H1 (cell line): ENCODE measurements around the gene WNK2. TPM values are rescaled to one million over a fixed set of nuclear protein-coding genes. Genes with fewer than 3 reads are reported as not detected.

Experiments used
- CTCF ChIA-PET: fragments of 300-600 bp; sonication (Branson Sonifier 250); formaldehyde crosslinking; loops from one replicate; lab custom pipeline; 2021; ENCODE audit not compliant: partially characterized antibody; lab: Charles Lee
- POLR2A ChIA-PET: fragments of 300-600 bp; sonication (Branson Sonifier 250); formaldehyde crosslinking; loops from one replicate; lab custom pipeline; 2021; ENCODE audit warnings: inconsistent platforms; ENCODE audit not compliant: partially characterized antibody; lab: Charles Lee
- DNase-seq, 2 experiments: peaks; one replicate each; pipeline versions ENCODE4 v3.0.0 to v3.0.0-alpha.2; 2010 to 2022; ENCODE audit warnings: low spot score in 2 of 2, low read depth in 1 of 2, mixed read lengths in 1 of 2
- FAIRE-seq: peaks from 2 replicates; lab custom pipeline; 2011; peaks lifted over from hg19 to GRCh38; lab: Jason Lieb, UNC
- H2AFZ ChIP-seq: 2 replicates; pipeline ENCODE4 v1.8.1; 2012; ENCODE audit warnings: low read length, inconsistent platforms
- H2AK5ac ChIP-seq: 2 replicates; pipeline ENCODE4 v1.6.1; 2013; ENCODE audit warnings: low read depth, low read length
- H2BK120ac ChIP-seq: replicated peaks from 2 replicates; pipeline ENCODE3; 2013; ENCODE audit warnings: low read depth, low read length, inconsistent platforms
- H2BK12ac ChIP-seq: 2 replicates; pipeline ENCODE4 v1.6.1; 2013; ENCODE audit warnings: low read depth, low read length
- H2BK15ac ChIP-seq: 2 replicates; pipeline ENCODE4 v1.6.1; 2013; ENCODE audit warnings: low read length
- H2BK20ac ChIP-seq: 2 replicates; pipeline ENCODE4 v1.6.1; 2013; ENCODE audit warnings: low read length
- H2BK5ac ChIP-seq: 2 replicates; pipeline ENCODE4 v1.6.1; 2013; ENCODE audit warnings: low read depth, low read length
- H3K14ac ChIP-seq: 2 replicates; pipeline ENCODE4 v1.6.1; 2013; ENCODE audit warnings: inconsistent platforms; ENCODE audit not compliant: insufficient read length
- H3K18ac ChIP-seq: 2 replicates; pipeline ENCODE4 v1.6.1; 2013; ENCODE audit warnings: low read length; ENCODE audit errors: extremely low read depth
- H3K23ac ChIP-seq: 2 replicates; pipeline ENCODE4 v1.6.1; 2013; ENCODE audit warnings: inconsistent platforms; ENCODE audit not compliant: insufficient read length
- H3K23me2 ChIP-seq: 2 replicates; pipeline ENCODE4 v1.6.1; 2013; ENCODE audit warnings: low read depth, low read length
- H3K27ac ChIP-seq: 2 replicates; pipeline ENCODE4 v1.6.1; 2011; ENCODE audit warnings: low read depth, low read length, inconsistent platforms
- H3K27me3 ChIP-seq, 4 experiments: replicated peaks in 1 of 4; 1 replicate in 1 of 4; 2 replicates in 3 of 4; pipeline versions ENCODE4 v1.6.1 to v1.8.1; 2011 to 2013; ENCODE audit warnings: low read length in 3 of 4, mild to moderate bottlenecking in 3 of 4, inconsistent platforms in 2 of 4, mixed read lengths in 2 of 4, moderate library complexity in 1 of 4; ENCODE audit not compliant: control insufficient read depth in 3 of 4, insufficient read depth in 3 of 4; ENCODE audit errors: extremely low read depth in 1 of 4
- H3K36me3 ChIP-seq, 4 experiments: 2 replicates each; pipeline versions ENCODE4 v1.6.1 to v1.8.1; 2011 to 2013; ENCODE audit warnings: mild to moderate bottlenecking in 4 of 4, low read length in 3 of 4, moderate library complexity in 2 of 4, control low read depth in 1 of 4, inconsistent platforms in 1 of 4; ENCODE audit not compliant: insufficient read depth in 4 of 4, control insufficient read depth in 2 of 4
- H3K4ac ChIP-seq: replicated peaks from 2 replicates; pipeline ENCODE3; 2013; ENCODE audit warnings: low read length, low read depth, mixed read lengths, inconsistent platforms; ENCODE audit not compliant: insufficient read length
- H3K4me1 ChIP-seq, 4 experiments: replicated peaks in 1 of 4; 1 replicate in 1 of 4; 2 replicates in 3 of 4; pipeline versions ENCODE4 v1.6.1 to v1.8.1; 2011 to 2013; ENCODE audit warnings: low read length in 3 of 4, inconsistent platforms in 2 of 4, mixed read lengths in 1 of 4; ENCODE audit not compliant: insufficient read depth in 4 of 4, control insufficient read depth in 3 of 4
- H3K4me2 ChIP-seq, 2 experiments: 2 replicates each; pipeline versions ENCODE4 v1.6.1 to v1.8.1; 2011 to 2013; ENCODE audit warnings: low read depth in 2 of 2, low read length in 2 of 2, control low read depth in 1 of 2, inconsistent platforms in 1 of 2, mild to moderate bottlenecking in 1 of 2; ENCODE audit not compliant: insufficient read depth in 1 of 2
- H3K4me3 ChIP-seq, 4 experiments: fragments of 200-600, 300-600 bp in 1 of 4; sonication (generic), shearing (Covaris generic), sonication (Bioruptor Twin) in 1 of 4; 2 replicates each; pipeline versions ENCODE4 v1.5.1 to v1.8.1; 2011 to 2016; ENCODE audit warnings: low read length in 4 of 4, low read depth in 3 of 4, control low read depth in 2 of 4, inconsistent platforms in 2 of 4, mild to moderate bottlenecking in 2 of 4, mixed read lengths in 1 of 4, moderate library complexity in 1 of 4; ENCODE audit not compliant: insufficient read depth in 2 of 4; ENCODE audit errors: extremely low read depth in 1 of 4
- H3K56ac ChIP-seq: replicated peaks from 2 replicates; pipeline ENCODE3; 2013; ENCODE audit warnings: low read depth, mild to moderate bottlenecking, mixed read lengths, low read length, inconsistent platforms; ENCODE audit not compliant: insufficient read length
- H3K79me1 ChIP-seq: 2 replicates; pipeline ENCODE4 v1.6.1; 2013; ENCODE audit warnings: low read depth, low read length, control low read depth
- H3K79me2 ChIP-seq, 2 experiments: 2 replicates each; pipeline versions ENCODE4 v1.6.1 to v1.8.1; 2012 to 2013; ENCODE audit warnings: low read length in 2 of 2, mild to moderate bottlenecking in 2 of 2, inconsistent platforms in 1 of 2; ENCODE audit not compliant: insufficient read depth in 2 of 2, control insufficient read depth in 1 of 2
- H3K9ac ChIP-seq, 4 experiments: replicated peaks in 1 of 4; 1 replicate in 1 of 4; 2 replicates in 3 of 4; pipeline versions ENCODE4 v1.6.1 to v1.8.1; 2011 to 2013; ENCODE audit warnings: low read depth in 3 of 4, low read length in 3 of 4, control low read depth in 2 of 4, mild to moderate bottlenecking in 2 of 4, moderate library complexity in 2 of 4, inconsistent platforms in 1 of 4; ENCODE audit errors: extremely low read depth in 1 of 4
- H3K9me3 ChIP-seq, 2 experiments: 2 replicates each; pipeline versions ENCODE4 v1.6.1 to v1.8.1; 2012 to 2013; ENCODE audit warnings: mild to moderate bottlenecking in 2 of 2, moderate library complexity in 2 of 2, control low read depth in 1 of 2, inconsistent platforms in 1 of 2, low read depth in 1 of 2, low read length in 1 of 2, mixed read lengths in 1 of 2; ENCODE audit not compliant: insufficient read depth in 2 of 2
- H4K20me1 ChIP-seq, 2 experiments: replicated peaks in 1 of 2; 2 replicates each; pipeline versions ENCODE3 to v1.8.1; 2011 to 2013; ENCODE audit warnings: inconsistent platforms in 2 of 2, low read length in 2 of 2, mild to moderate bottlenecking in 1 of 2; ENCODE audit not compliant: insufficient read depth in 2 of 2, control insufficient read depth in 1 of 2
- H4K5ac ChIP-seq: 2 replicates; pipeline ENCODE4 v1.6.1; 2013; ENCODE audit warnings: low read length, low read depth, mixed read lengths, inconsistent platforms; ENCODE audit not compliant: insufficient read length
- H4K8ac ChIP-seq: 2 replicates; pipeline ENCODE4 v1.8.0; 2013; ENCODE audit warnings: mild to moderate bottlenecking, moderate library complexity, low read length, inconsistent platforms; ENCODE audit not compliant: insufficient read depth; ENCODE audit errors: extremely low read depth
- H4K91ac ChIP-seq: replicated peaks from 2 replicates; pipeline ENCODE3; 2013; ENCODE audit warnings: low read length, mixed read lengths, inconsistent platforms; ENCODE audit not compliant: insufficient read length
- ATF2 ChIP-seq: IDR thresholded peaks from 2 replicates; pipeline ENCODE4 v1.6.1; 2012; ENCODE audit warnings: low read length, inconsistent platforms
- ATF3 ChIP-seq: IDR thresholded peaks from 2 replicates; pipeline ENCODE4 v1.6.1; 2011; ENCODE audit warnings: low read depth, mild to moderate bottlenecking, low read length; ENCODE audit not compliant: insufficient read depth
- BRCA1 ChIP-seq: IDR thresholded peaks from 2 replicates; pipeline ENCODE4 v1.6.1; 2012; ENCODE audit warnings: low read depth, low read length, improper control_type of control experiment
- E2F6 ChIP-seq: IDR thresholded peaks from 2 replicates; pipeline ENCODE4 v1.6.1; 2012; ENCODE audit warnings: inconsistent platforms
- EZH2 ChIP-seq: fragments of 200-600 bp; sonication (generic); IDR thresholded peaks from 2 replicates; pipeline ENCODE4 v1.7.1; 2012; ENCODE audit warnings: low read depth, mild to moderate bottlenecking, moderate library complexity, low read length, inconsistent platforms; ENCODE audit not compliant: severe bottlenecking
- GABPA ChIP-seq: IDR thresholded peaks from 2 replicates; pipeline ENCODE4 v1.6.1; 2011; ENCODE audit warnings: mild to moderate bottlenecking, low read length, moderate library complexity, borderline replicate concordance; ENCODE audit not compliant: insufficient read depth
- HDAC6 ChIP-seq: IDR thresholded peaks from one replicate; pipeline ENCODE4 v1.7.1; 2012; ENCODE audit warnings: low read depth, mild to moderate bottlenecking, inconsistent platforms, low read length, moderate library complexity
- MAX ChIP-seq: IDR thresholded peaks from 2 replicates; pipeline ENCODE4 v1.6.1; 2012; ENCODE audit warnings: inconsistent platforms
- USF2 ChIP-seq: IDR thresholded peaks from 2 replicates; pipeline ENCODE4 v1.6.1; 2011; ENCODE audit warnings: low read length, improper control_type of control experiment
- WGBS, 2 experiments: shearing (Covaris generic) in 1 of 2; methylation state at CpG; one replicate each; pipeline versions ENCODE4 v1.1.6 to v1.1.7; 2013 to 2015; ENCODE audit warnings: low lambda C conversion rate in 2 of 2, mixed read lengths in 2 of 2, inconsistent platforms in 1 of 2, low coverage in 1 of 2, missing lambda C conversion rate in 1 of 2; ENCODE audit not compliant: insufficient replicate concordance in 2 of 2, insufficient coverage in 1 of 2, insufficient read length in 1 of 2; ENCODE audit errors: extremely low coverage in 1 of 2, missing lambda C conversion rate in 1 of 2; 5-methylcytosine and 5-hydroxymethylcytosine counted together
- polyA plus RNA-seq, 7 experiments: library from polyadenylated mRNA; depleted of rRNA in 3 of 7; stranded (reverse) in 5 of 7; unstranded in 2 of 7; fragments of >200 nt in 5 of 7; fragments of 200-250 nt in 2 of 7; gene quantifications; 1 replicate in 5 of 7; 2 replicates in 1 of 7; 4 replicates in 1 of 7; pipeline versions ENCODE4 v1.2.1 to v1.2.3, GENCODE V29; 2011 to 2013; ENCODE audit warnings: missing spikeins in 2 of 7, mixed read lengths in 2 of 7
- total RNA-seq: library from RNA; stranded (reverse); fragmentation: NEBNext Ultra II Directional; extraction: Animal tissue kit (Norgen Biotek cat#: 25700); gene quantifications from 2 replicates; pipeline ENCODE4 v1.2.1, GENCODE V29; 2021

Gene WNK2
- total and polyA plus RNA-seq, 2 of the 8 experiments (the other 6 are each of a cell fraction or from before 2014, with no cell fraction given) = 12.0 to 87.2 TPM

GRCh38 chr9:93177676-93178075 lies 6.3 kb upstream of the WNK2 start:
- FAIRE-seq = no peak
- no peak for TF ChIP-seq EZH2
- no peak for TF ChIP-seq MAX
- no peak for TF ChIP-seq E2F6
- no peak for TF ChIP-seq ATF3
- no peak for TF ChIP-seq ATF2
- TF ChIP-seq HDAC6 = no peak
- TF ChIP-seq USF2 = no peak
- TF ChIP-seq BRCA1 = no peak
- TF ChIP-seq GABPA = no peak

More at GRCh38 chr9:93177676-93178075, 6.3 kb upstream of the WNK2 start:
- no peak overlapping the region for H4K91ac ChIP-seq
- no peak overlapping the region for H3K4ac ChIP-seq
- no peak overlapping the region for H3K4me2 ChIP-seq
- H3K56ac ChIP-seq = no peak overlapping the region
- H3K27me3 ChIP-seq = peaks cover 0 to 16% (median 11%) of the 10 kb centered on the region in 4 experiments; a peak in 5 of 7 replicates
- H3K79me1 ChIP-seq = no peaks in the 10 kb centered on the region
- no peak overlapping the region for H3K27ac ChIP-seq
- no peak overlapping the region for H4K8ac ChIP-seq
- H2BK20ac ChIP-seq = no peak overlapping the region
- CTCF ChIA-PET = no interaction called here
- H3K18ac ChIP-seq = no peak overlapping the region
- H3K14ac ChIP-seq = no peak overlapping the region
- no peak overlapping the region for H3K23ac ChIP-seq
- POLR2A ChIA-PET = no interaction called here
- H4K5ac ChIP-seq = no peak overlapping the region
- no peak overlapping the region for H2AFZ ChIP-seq
- H2AK5ac ChIP-seq = no peak overlapping the region
- WGBS, 2 experiments = 90% methylated on average over 6 of the region's 6 CpGs; no CpG with 5 or more reads in 1 of the 2 experiments
- no peaks in the 10 kb centered on the region for H4K20me1 ChIP-seq
- H3K4me1 ChIP-seq = peaks cover 0 to under 1% (median 0%) of the 10 kb centered on the region in 4 experiments; a peak in 1 of 7 replicates
- no peak overlapping the region for H3K4me3 ChIP-seq
- H3K9ac ChIP-seq = no peak overlapping the region
- no peak overlapping the region; the same call in 1 of the 2 replicates for H2BK15ac ChIP-seq
- H3K79me2 ChIP-seq = no peaks in the 10 kb centered on the region
- H2BK5ac ChIP-seq = no peak overlapping the region
- no peak overlapping the region for H2BK12ac ChIP-seq
- no peaks in the 10 kb centered on the region for H3K9me3 ChIP-seq
- no peaks in the 10 kb centered on the region for H3K36me3 ChIP-seq
- no peaks in the 10 kb centered on the region for H3K23me2 ChIP-seq
- no peak overlapping the region for H2BK120ac ChIP-seq
- no peak for DNase-seq
